ENCODE results near the gene GALNT16. TPM values are rescaled to one million over a fixed set of nuclear protein-coding genes. Genes with fewer than 3 reads are reported as not detected.
"Not testable (repeated sequence)": the region's sequence is repeated elsewhere in the genome, so short reads cannot be mapped to it uniquely, and the experiment has no call there.

GALNT16 gene
- total RNA-seq, 2 experiments from 2014 or later: not detected

- peaks cover 6% of the 10 kb centered on the region for H3K4me1 Mint-ChIP-seq
- no peaks in the 10 kb centered on the region for H3K9me3 Mint-ChIP-seq
- CTCF ChIA-PET: interaction anchor here (1.7 kb wide), 1 partner anchor 12 kb away, joined by 6 read pairs; no protein-coding TSS in a partner anchor
- POLR2A ChIA-PET: no interaction called here
- DNase-seq: no peak
- H3K27me3 Mint-ChIP-seq: peaks cover 58% of the 10 kb centered on the region
- no peaks in the 10 kb centered on the region for H3K36me3 Mint-ChIP-seq (ENCODE audit: low read depth)
- H3K4me3 Mint-ChIP-seq: no peak overlapping the region
- no peak overlapping the region for H3K27ac Mint-ChIP-seq
Observed at GRCh38 chr14:69263364-69263763, 3.4 kb downstream of the GALNT16 start.

GRCh38 chr14:69263771-69264170 is 3.8 kb downstream of the GALNT16 start:
- Mint-ChIP-seq H3K4me1 (peaks cover 6% of the 10 kb centered on the region), H3K27me3 (peaks cover 54% of the 10 kb centered on the region), H3K9me3 (no peaks in the 10 kb centered on the region), H3K4me3 (no peak overlapping the region), H3K36me3 (ENCODE audit: low read depth) (no peaks in the 10 kb centered on the region), H3K27ac (no peak overlapping the region)
- ChIA-PET CTCF (no interaction called here), POLR2A (no interaction called here)
- no peak for DNase-seq

- CTCF ChIA-PET: no interaction called here
- no peak overlapping the region for H3K4me3 Mint-ChIP-seq
Observed at GRCh38 chr14:69266572-69267345, 6.8 kb downstream of the GALNT16 start.

GRCh38 chr14:69267492-69267891 is 7.5 kb downstream of the GALNT16 start:
- ChIA-PET CTCF (no interaction called here), POLR2A (no interaction called here)
- no peak for DNase-seq
- Mint-ChIP-seq H3K27ac (no peak overlapping the region), H3K9me3 (no peaks in the 10 kb centered on the region), H3K4me1 (no peaks in the 10 kb centered on the region), H3K4me3 (no peak overlapping the region), H3K27me3 (peaks cover 27% of the 10 kb centered on the region), H3K36me3 (ENCODE audit: low read depth) (no peaks in the 10 kb centered on the region)

More at GRCh38 chr14:69266572-69267345, 6.8 kb downstream of the GALNT16 start:
- Mint-ChIP-seq H3K27ac (no peak overlapping the region), H3K27me3 (peaks cover 35% of the 10 kb centered on the region), H3K36me3 (ENCODE audit: low read depth) (no peaks in the 10 kb centered on the region), H3K9me3 (no peaks in the 10 kb centered on the region), H3K4me1 (no peaks in the 10 kb centered on the region)
- DNase-seq: no peak
- POLR2A ChIA-PET: no interaction called here

- POLR2A ChIA-PET: no interaction called here
- CTCF ChIA-PET: no interaction called here
Observed at GRCh38 chr14:69268223-69268622, 8.3 kb downstream of the GALNT16 start.

GRCh38 chr14:69268763-69269162 is 8.8 kb downstream of the GALNT16 start:
- H3K4me3 Mint-ChIP-seq: no peak overlapping the region
- H3K27ac Mint-ChIP-seq: no peak overlapping the region
- H3K27me3 Mint-ChIP-seq: peaks cover 21% of the 10 kb centered on the region
- DNase-seq: no peak
- ChIA-PET CTCF (no interaction called here), POLR2A (no interaction called here)
- no peaks in the 10 kb centered on the region for H3K9me3 Mint-ChIP-seq
- H3K4me1 Mint-ChIP-seq: no peaks in the 10 kb centered on the region
- H3K36me3 Mint-ChIP-seq (ENCODE audit: low read depth): no peaks in the 10 kb centered on the region

More at GRCh38 chr14:69268223-69268622, 8.3 kb downstream of the GALNT16 start:
- Mint-ChIP-seq H3K4me3 (no peak overlapping the region), H3K9me3 (no peaks in the 10 kb centered on the region), H3K36me3 (ENCODE audit: low read depth) (no peaks in the 10 kb centered on the region), H3K27ac (no peak overlapping the region), H3K4me1 (no peaks in the 10 kb centered on the region), H3K27me3 (peaks cover 23% of the 10 kb centered on the region)
- no peak for DNase-seq

GRCh38 chr14:69269381-69269780 is 9.4 kb downstream of the GALNT16 start:
- H3K9me3 Mint-ChIP-seq: no peaks in the 10 kb centered on the region
- H3K4me1 Mint-ChIP-seq: no peaks in the 10 kb centered on the region
- H3K27ac Mint-ChIP-seq: no peak overlapping the region
- H3K27me3 Mint-ChIP-seq: peaks cover 21% of the 10 kb centered on the region
- ChIA-PET POLR2A (no interaction called here), CTCF (no interaction called here)
- no peak overlapping the region for H3K4me3 Mint-ChIP-seq
- DNase-seq: no peak
- no peaks in the 10 kb centered on the region for H3K36me3 Mint-ChIP-seq (ENCODE audit: low read depth)

- H3K4me1 Mint-ChIP-seq: no peaks in the 10 kb centered on the region
- H3K27me3 Mint-ChIP-seq: peaks cover 23% of the 10 kb centered on the region
- no peaks in the 10 kb centered on the region for H3K36me3 Mint-ChIP-seq (ENCODE audit: low read depth)
- ChIA-PET CTCF (interaction anchor here (1.8 kb wide), 1 partner anchor 9 kb away, joined by 5 read pairs; no protein-coding TSS in a partner anchor), POLR2A (no interaction called here)
- no peak overlapping the region for H3K4me3 Mint-ChIP-seq
- H3K9me3 Mint-ChIP-seq: no peaks in the 10 kb centered on the region
- no peak overlapping the region for H3K27ac Mint-ChIP-seq
- DNase-seq: no peak
Observed at GRCh38 chr14:69270097-69270496, 10.1 kb downstream of the GALNT16 start.

GRCh38 chr14:69270795-69271708 is 11.1 kb downstream of the GALNT16 start:
- Mint-ChIP-seq H3K36me3 (ENCODE audit: low read depth) (no peaks in the 10 kb centered on the region), H3K4me1 (no peaks in the 10 kb centered on the region), H3K27me3 (peaks cover 22% of the 10 kb centered on the region), H3K27ac (no peak overlapping the region), H3K9me3 (no peaks in the 10 kb centered on the region), H3K4me3 (no peak overlapping the region)
- ChIA-PET CTCF (interaction anchor here (1.8 kb wide), 1 partner anchor 10 kb away, joined by 5 read pairs; no protein-coding TSS in a partner anchor), POLR2A (no interaction called here)
- DNase-seq: no peak

- CTCF ChIA-PET: interaction anchor here (1.9 kb wide), 1 partner anchor 12 kb away, joined by 6 read pairs; no protein-coding TSS in a partner anchor
- no peaks in the 10 kb centered on the region for H3K36me3 Mint-ChIP-seq (ENCODE audit: low read depth)
- POLR2A ChIA-PET: no interaction called here
- H3K9me3 Mint-ChIP-seq: no peaks in the 10 kb centered on the region
- no peak overlapping the region for H3K27ac Mint-ChIP-seq
- H3K27me3 Mint-ChIP-seq: peaks cover 27% of the 10 kb centered on the region
- H3K4me1 Mint-ChIP-seq: no peaks in the 10 kb centered on the region
- no peak overlapping the region for H3K4me3 Mint-ChIP-seq
- DNase-seq: no peak
Observed at GRCh38 chr14:69274321-69274720, 14.4 kb downstream of the GALNT16 start.

GRCh38 chr14:69275331-69275730 is 15.4 kb downstream of the GALNT16 start:
- Mint-ChIP-seq H3K4me1 (no peaks in the 10 kb centered on the region), H3K4me3 (no peak overlapping the region), H3K27me3 (peaks cover 32% of the 10 kb centered on the region), H3K9me3 (no peaks in the 10 kb centered on the region), H3K27ac (no peak overlapping the region), H3K36me3 (ENCODE audit: low read depth) (no peaks in the 10 kb centered on the region)
- CTCF ChIA-PET: interaction anchor here (1.9 kb wide), 1 partner anchor 13 kb away, joined by 6 read pairs; no protein-coding TSS in a partner anchor
- no peak for DNase-seq
- POLR2A ChIA-PET: no interaction called here

- H3K36me3 Mint-ChIP-seq (ENCODE audit: low read depth); H3K4me1 Mint-ChIP-seq; H3K4me3 Mint-ChIP-seq; POLR2A ChIA-PET; DNase-seq; H3K27ac Mint-ChIP-seq; CTCF ChIA-PET; H3K9me3 Mint-ChIP-seq: not testable (repeated sequence)
- H3K27me3 Mint-ChIP-seq: peaks cover 32% of the 10 kb centered on the region
Observed at GRCh38 chr14:69277356-69277755, 17.4 kb downstream of the GALNT16 start.

- Mint-ChIP-seq H3K9me3 (no peaks in the 10 kb centered on the region), H3K36me3 (ENCODE audit: low read depth) (no peaks in the 10 kb centered on the region), H3K27ac (no peak overlapping the region), H3K27me3 (peaks cover 16% of the 10 kb centered on the region), H3K4me1 (no peaks in the 10 kb centered on the region), H3K4me3 (no peak overlapping the region)
- ChIA-PET POLR2A (no interaction called here), CTCF (no interaction called here)
- no peak for DNase-seq
Observed at GRCh38 chr14:69280746-69281291, 20.9 kb downstream of the GALNT16 start.
